ENCODE data around the gene WWOX. TPM values are rescaled to one million over a fixed set of nuclear protein-coding genes. Genes with fewer than 3 reads are reported as not detected.

The WWOX gene
- total and polyA plus RNA-seq, 10 donors = 5.9 to 90.3 (median 26.4) TPM

- intact Hi-C loops (cut with DNase I; ENCODE audit: low total_unique reads) = loop anchor here (5.0 kb wide), 1 partner anchor 651 kb away; no protein-coding TSS in a partner anchor
- H3K36me3 ChIP-seq = no peaks in the 10 kb centered on the region
- H3K27me3 ChIP-seq (replicated peaks in 1 of 7) = no peaks in the 10 kb centered on the region
- no peak for DNase-seq
- no peak overlapping the region for H3K4me3 ChIP-seq
- TF ChIP-seq, protein P1, sequence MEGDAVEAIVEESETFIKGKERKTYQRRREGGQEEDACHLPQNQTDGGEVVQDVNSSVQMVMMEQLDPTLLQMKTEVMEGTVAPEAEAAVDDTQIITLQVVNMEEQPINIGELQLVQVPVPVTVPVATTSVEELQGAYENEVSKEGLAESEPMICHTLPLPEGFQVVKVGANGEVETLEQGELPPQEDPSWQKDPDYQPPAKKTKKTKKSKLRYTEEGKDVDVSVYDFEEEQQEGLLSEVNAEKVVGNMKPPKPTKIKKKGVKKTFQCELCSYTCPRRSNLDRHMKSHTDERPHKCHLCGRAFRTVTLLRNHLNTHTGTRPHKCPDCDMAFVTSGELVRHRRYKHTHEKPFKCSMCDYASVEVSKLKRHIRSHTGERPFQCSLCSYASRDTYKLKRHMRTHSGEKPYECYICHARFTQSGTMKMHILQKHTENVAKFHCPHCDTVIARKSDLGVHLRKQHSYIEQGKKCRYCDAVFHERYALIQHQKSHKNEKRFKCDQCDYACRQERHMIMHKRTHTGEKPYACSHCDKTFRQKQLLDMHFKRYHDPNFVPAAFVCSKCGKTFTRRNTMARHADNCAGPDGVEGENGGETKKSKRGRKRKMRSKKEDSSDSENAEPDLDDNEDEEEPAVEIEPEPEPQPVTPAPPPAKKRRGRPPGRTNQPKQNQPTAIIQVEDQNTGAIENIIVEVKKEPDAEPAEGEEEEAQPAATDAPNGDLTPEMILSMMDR (IDR thresholded peaks at IDR 0.05 in 8 of 11, conservative IDR thresholded peaks at IDR 0.05 in 3 of 11) = no peak
- no peak for TF ChIP-seq POLR2AphosphoS5 (IDR thresholded peaks at IDR 0.05)
- no peak for TF ChIP-seq POLR2A (IDR thresholded peaks at IDR 0.05)
- peaks cover 5 to 24% (median 11%) of the 10 kb centered on the region in 6 donors for H3K4me1 ChIP-seq
- no peak overlapping the region for H3K27ac ChIP-seq
- no peaks in the 10 kb centered on the region for H3K9me3 ChIP-seq
- 73 to 92% (median 85%) methylated on average over 8 of the region's 8 CpGs for WGBS, 5 donors
These were observed 673.8 kb downstream of the WWOX start for GRCh38 chr16:78773291-78773702.

DNA sequence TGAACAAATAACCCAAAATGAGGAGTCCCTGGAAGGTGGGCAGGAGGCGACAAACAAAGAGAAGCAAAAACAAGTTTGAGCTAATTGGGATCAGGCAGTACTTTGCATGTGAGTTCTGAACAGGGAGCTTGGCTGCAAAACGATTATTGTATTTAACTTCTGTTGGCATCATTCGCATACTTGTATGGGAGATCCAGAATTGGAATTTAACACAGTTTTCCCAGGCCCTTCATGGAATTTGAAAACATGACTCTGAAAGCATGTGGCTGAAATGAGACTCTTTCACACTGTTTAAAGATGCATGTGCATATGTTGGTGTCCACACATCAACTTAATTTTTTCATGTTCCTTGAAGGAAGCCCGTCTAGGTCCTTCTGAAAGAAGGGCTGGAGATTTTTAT, 674.3 kb downstream of the WWOX start:
- Histone ChIP-seq H3K36me3 (no peaks in the 10 kb centered on the region), H3K4me1 (peaks cover 5 to 22% (median 11%) of the 10 kb centered on the region in 6 donors), H3K27me3 (replicated peaks in 1 of 7) (no peaks in the 10 kb centered on the region), H3K4me3 (no peak overlapping the region), H3K27ac (no peak overlapping the region), H3K9me3 (no peaks in the 10 kb centered on the region)
- WGBS, 5 donors = 65 to 87% (median 83%) methylated on average over 4 of the region's 4 CpGs
- DNase-seq = no peak
- intact Hi-C loops (cut with DNase I; ENCODE audit: low total_unique reads) = loop anchor here (5.0 kb wide), 1 partner anchor 651 kb away; no protein-coding TSS in a partner anchor
- TF ChIP-seq, protein P1 (IDR thresholded peaks at IDR 0.05 in 8 of 11, conservative IDR thresholded peaks at IDR 0.05 in 3 of 11) = no peak
- TF ChIP-seq POLR2AphosphoS5 (IDR thresholded peaks at IDR 0.05) (no peak), POLR2A (IDR thresholded peaks at IDR 0.05) (no peak)

DNA sequence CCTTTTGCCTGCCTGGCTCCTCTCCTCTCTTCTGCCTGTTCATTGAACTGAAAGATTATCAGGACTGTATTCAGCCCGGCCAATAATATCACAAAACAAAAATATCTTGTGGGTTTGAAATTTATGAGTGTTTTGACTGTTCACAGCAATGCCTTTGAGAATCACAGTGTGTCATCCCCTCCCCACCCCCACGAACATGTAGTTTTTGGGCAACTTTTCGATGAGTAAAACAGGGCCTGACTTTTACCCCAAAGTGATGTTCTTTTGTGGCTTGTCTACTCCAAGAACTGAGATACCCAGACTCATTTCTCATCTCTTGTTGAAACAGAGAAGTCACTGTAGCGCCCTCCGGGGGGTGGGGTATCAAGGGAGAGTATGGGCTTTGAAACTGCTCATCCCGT, 675.7 kb downstream of the WWOX start:
- H3K9me3 ChIP-seq = no peaks in the 10 kb centered on the region
- 64 to 80% (median 70%) methylated on average over 6 of the region's 6 CpGs for WGBS, 5 donors
- DNase-seq = no peak
- TF ChIP-seq, protein P1 (IDR thresholded peaks at IDR 0.05 in 8 of 11, conservative IDR thresholded peaks at IDR 0.05 in 3 of 11) = no peak
- no peak for TF ChIP-seq POLR2A (IDR thresholded peaks at IDR 0.05)
- no peak for TF ChIP-seq POLR2AphosphoS5 (IDR thresholded peaks at IDR 0.05)
- peaks cover 5 to 11% (median 10%) of the 10 kb centered on the region in 6 donors for H3K4me1 ChIP-seq
- H3K4me3 ChIP-seq = no peak overlapping the region
- no peak overlapping the region for H3K27ac ChIP-seq
- no peaks in the 10 kb centered on the region for H3K36me3 ChIP-seq
- no peaks in the 10 kb centered on the region for H3K27me3 ChIP-seq (replicated peaks in 1 of 7)
- intact Hi-C loops (cut with DNase I; ENCODE audit: low total_unique reads) = no loop called here

DNA sequence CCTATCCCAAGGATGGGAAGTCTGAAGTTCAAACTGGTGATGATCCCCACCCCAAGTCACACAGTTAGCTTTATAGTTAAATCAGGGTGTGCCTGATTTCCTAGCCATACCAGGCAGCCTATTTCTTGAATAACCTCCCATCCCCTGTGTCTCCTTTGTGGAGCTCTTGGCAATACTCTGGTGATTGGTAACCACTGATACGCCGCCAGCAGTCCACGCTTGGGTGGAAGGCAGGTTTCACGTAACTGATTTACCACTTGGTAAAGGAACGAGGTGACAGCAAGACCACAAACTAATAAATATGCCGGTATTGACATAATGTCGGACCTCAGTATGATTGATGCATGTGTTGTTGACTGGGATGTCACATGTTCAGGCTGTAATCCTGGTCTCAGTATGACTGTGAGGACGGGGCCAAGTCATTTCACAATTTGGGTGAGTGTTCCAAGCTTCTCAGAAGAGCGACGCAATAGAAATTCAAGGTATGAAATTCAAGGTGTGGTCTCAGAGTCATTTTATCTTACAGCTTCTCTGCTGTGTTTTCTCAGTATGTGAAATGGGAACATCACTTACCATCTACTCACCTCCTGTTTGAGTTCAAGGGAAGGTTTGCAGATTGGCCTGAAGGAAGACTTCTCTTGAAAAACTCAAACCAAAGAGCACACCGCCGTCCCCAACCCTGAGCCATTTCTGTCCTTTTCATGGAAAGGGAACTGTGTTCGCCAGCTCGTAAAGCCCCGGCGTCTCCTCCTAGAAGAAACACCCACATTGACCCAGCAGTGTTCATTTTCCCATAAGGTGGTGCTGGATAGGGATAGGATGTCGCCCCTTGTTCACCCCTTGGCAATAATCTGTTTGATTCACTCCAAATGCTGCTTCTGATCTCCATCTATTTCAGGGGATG, 678.9 kb downstream of the WWOX start:
- Histone ChIP-seq H3K27ac (no peak overlapping the region), H3K27me3 (replicated peaks in 1 of 7) (no peaks in the 10 kb centered on the region), H3K4me1 (no peaks in the 10 kb centered on the region), H3K9me3 (no peaks in the 10 kb centered on the region), H3K36me3 (no peaks in the 10 kb centered on the region), H3K4me3 (no peak overlapping the region)
- 76 to 91% (median 81%) methylated on average over 17 of the region's 17 CpGs for WGBS, 5 donors
- no peak for DNase-seq
- intact Hi-C loops (cut with DNase I; ENCODE audit: low total_unique reads) = no loop called here
- TF ChIP-seq, protein P1 (IDR thresholded peaks at IDR 0.05 in 8 of 11, conservative IDR thresholded peaks at IDR 0.05 in 3 of 11) = no peak
- TF ChIP-seq POLR2AphosphoS5 (IDR thresholded peaks at IDR 0.05) = no peak
- TF ChIP-seq POLR2A (IDR thresholded peaks at IDR 0.05) = no peak
